Vagina (tissue), 2 donors: ENCODE measurements around the gene NSD2.

Experiments
- POLR2AphosphoS5 ChIP-seq, 2 donors: sonication (generic); formaldehyde crosslinking; IDR thresholded peaks; one replicate each; pipeline ENCODE4 v1.9.0; 2017; ENCODE audit warnings: antibody characterized with exemption in 2 of 2, mild to moderate bottlenecking in 2 of 2, low read depth in 1 of 2; ENCODE audit not compliant: insufficient read depth in 1 of 2
- TF ChIP-seq, protein P1 (sequence below), 3 experiments: fragments of 450-650 bp in 2 of 3; fragments of 200-600 bp in 1 of 3; sonication (generic) in 1 of 3; IDR thresholded peaks; one replicate each; pipeline ENCODE4 v1.5.1; 2017 to 2019; ENCODE audit warnings: antibody characterized with exemption in 3 of 3, mild to moderate bottlenecking in 2 of 3, moderate library complexity in 2 of 3

GRCh38 chr4:1900624-1901023 lies 29.4 kb downstream of the NSD2 start:
- TF ChIP-seq, protein P1, sequence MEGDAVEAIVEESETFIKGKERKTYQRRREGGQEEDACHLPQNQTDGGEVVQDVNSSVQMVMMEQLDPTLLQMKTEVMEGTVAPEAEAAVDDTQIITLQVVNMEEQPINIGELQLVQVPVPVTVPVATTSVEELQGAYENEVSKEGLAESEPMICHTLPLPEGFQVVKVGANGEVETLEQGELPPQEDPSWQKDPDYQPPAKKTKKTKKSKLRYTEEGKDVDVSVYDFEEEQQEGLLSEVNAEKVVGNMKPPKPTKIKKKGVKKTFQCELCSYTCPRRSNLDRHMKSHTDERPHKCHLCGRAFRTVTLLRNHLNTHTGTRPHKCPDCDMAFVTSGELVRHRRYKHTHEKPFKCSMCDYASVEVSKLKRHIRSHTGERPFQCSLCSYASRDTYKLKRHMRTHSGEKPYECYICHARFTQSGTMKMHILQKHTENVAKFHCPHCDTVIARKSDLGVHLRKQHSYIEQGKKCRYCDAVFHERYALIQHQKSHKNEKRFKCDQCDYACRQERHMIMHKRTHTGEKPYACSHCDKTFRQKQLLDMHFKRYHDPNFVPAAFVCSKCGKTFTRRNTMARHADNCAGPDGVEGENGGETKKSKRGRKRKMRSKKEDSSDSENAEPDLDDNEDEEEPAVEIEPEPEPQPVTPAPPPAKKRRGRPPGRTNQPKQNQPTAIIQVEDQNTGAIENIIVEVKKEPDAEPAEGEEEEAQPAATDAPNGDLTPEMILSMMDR (IDR thresholded peaks at IDR 0.05) = no peak
- no peak for TF ChIP-seq POLR2AphosphoS5 (IDR thresholded peaks at IDR 0.05; ENCODE audit: insufficient read depth in 1 of 2, low read depth in 1 of 2)
